Uterus (tissue), 2 donors: ENCODE measurements around the gene FBXL13.
"Not testable (repeated sequence)": the region's sequence is repeated elsewhere in the genome, so short reads cannot be mapped to it uniquely, and the experiment has no call there.

Experiments
- POLR2A ChIP-seq, 2 donors: fragments of 450-650 bp; IDR thresholded peaks; one replicate each; pipeline ENCODE4 v1.6.1; 2016; ENCODE audit warnings: antibody characterized with exemption in 2 of 2, mild to moderate bottlenecking in 1 of 2, moderate library complexity in 1 of 2
- TF ChIP-seq, protein P1 (sequence below), 4 experiments: fragments of 200-600 bp in 2 of 4; fragments of 450-650 bp in 2 of 4; sonication (generic) in 2 of 4; IDR thresholded peaks; one replicate each; pipeline ENCODE4 v1.5.1; 2016 to 2019; ENCODE audit warnings: antibody characterized with exemption in 4 of 4, mild to moderate bottlenecking in 2 of 4, moderate library complexity in 1 of 4

DNA sequence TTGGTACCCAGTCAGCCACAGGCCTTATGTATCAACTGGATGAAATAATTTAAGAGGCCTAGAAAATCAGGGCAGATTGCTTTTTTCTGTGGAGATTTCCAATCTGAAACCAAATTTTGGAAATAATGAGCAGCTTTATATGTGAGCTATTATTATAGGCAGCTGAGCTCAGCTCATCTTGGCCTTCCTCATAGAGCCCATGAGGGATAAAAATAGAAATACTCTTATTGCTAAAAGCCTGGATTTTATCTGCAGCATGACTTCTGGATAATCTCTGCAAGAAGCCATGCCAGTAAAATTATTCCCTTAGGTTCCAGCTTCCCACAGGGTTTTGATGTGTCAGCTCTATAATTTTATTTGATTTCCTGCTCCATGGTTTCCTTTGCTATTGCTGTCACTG is 282.8 kb downstream of the FBXL13 start:
- TF ChIP-seq, protein P1, sequence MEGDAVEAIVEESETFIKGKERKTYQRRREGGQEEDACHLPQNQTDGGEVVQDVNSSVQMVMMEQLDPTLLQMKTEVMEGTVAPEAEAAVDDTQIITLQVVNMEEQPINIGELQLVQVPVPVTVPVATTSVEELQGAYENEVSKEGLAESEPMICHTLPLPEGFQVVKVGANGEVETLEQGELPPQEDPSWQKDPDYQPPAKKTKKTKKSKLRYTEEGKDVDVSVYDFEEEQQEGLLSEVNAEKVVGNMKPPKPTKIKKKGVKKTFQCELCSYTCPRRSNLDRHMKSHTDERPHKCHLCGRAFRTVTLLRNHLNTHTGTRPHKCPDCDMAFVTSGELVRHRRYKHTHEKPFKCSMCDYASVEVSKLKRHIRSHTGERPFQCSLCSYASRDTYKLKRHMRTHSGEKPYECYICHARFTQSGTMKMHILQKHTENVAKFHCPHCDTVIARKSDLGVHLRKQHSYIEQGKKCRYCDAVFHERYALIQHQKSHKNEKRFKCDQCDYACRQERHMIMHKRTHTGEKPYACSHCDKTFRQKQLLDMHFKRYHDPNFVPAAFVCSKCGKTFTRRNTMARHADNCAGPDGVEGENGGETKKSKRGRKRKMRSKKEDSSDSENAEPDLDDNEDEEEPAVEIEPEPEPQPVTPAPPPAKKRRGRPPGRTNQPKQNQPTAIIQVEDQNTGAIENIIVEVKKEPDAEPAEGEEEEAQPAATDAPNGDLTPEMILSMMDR (IDR thresholded peaks at IDR 0.05) = not testable (repeated sequence)
- not testable (repeated sequence) for TF ChIP-seq POLR2A (IDR thresholded peaks at IDR 0.05)
